HFF-Myc (cell line): Measurements from ENCODE around the gene PLEKHA6.

ENCODE experiments used
- DNase-seq: peaks from one replicate; pipeline ENCODE4 v3.0.0-alpha.2; 2011; ENCODE audit warnings: low read depth; ENCODE audit errors: extremely low read depth
- H3K4me3 ChIP-seq: replicated peaks from 2 replicates; pipeline ENCODE4 v1.5.1; 2011; ENCODE audit warnings: low read depth, mild to moderate bottlenecking, control low read depth, low read length
- CTCF ChIP-seq: IDR thresholded peaks from 2 replicates; pipeline ENCODE4 v1.5.1; 2012; ENCODE audit warnings: mild to moderate bottlenecking, low read depth, low read length, control low read depth; ENCODE audit errors: missing control alignments

The PLEKHA6 gene

GRCh38 chr1:204319462-204319861, 40.3 kb downstream of the PLEKHA6 start:
- H3K4me3 ChIP-seq = no peak overlapping the region
- TF ChIP-seq CTCF = no peak
- DNase-seq = peak; percentile 62

GRCh38 chr1:204319027-204319426, 40.7 kb downstream of the PLEKHA6 start:
- no peak for TF ChIP-seq CTCF
- no peak overlapping the region for H3K4me3 ChIP-seq
- DNase-seq = no peak

- no peak for TF ChIP-seq CTCF
- no peak overlapping the region for H3K4me3 ChIP-seq
- DNase-seq = no peak
These were observed 41.4 kb downstream of the PLEKHA6 start for GRCh38 chr1:204318324-204318723.

- DNase-seq = no peak
- TF ChIP-seq CTCF = no peak
- H3K4me3 ChIP-seq = no peak overlapping the region
These were observed 42.6 kb downstream of the PLEKHA6 start for GRCh38 chr1:204317170-204317569.

- no peak overlapping the region for H3K4me3 ChIP-seq
- TF ChIP-seq CTCF = no peak
- no peak for DNase-seq
These were observed 43.6 kb downstream of the PLEKHA6 start for GRCh38 chr1:204316164-204316563.

GRCh38 chr1:204314893-204315658, 44.7 kb downstream of the PLEKHA6 start:
- TF ChIP-seq CTCF = no peak
- DNase-seq = no peak
- no peak overlapping the region for H3K4me3 ChIP-seq

- no peak for DNase-seq
- TF ChIP-seq CTCF = no peak
- no peak overlapping the region for H3K4me3 ChIP-seq
These were observed 45.4 kb downstream of the PLEKHA6 start for GRCh38 chr1:204314171-204314892.
